Measurements from ENCODE around the gene CHM. TPM values are rescaled to one million over a fixed set of nuclear protein-coding genes. Genes with fewer than 3 reads are reported as not detected.

CHM gene
- total and polyA plus RNA-seq, 10 of the 15 experiments (the other 5 are each of a cell fraction or from before 2014, with no cell fraction given): 4.8 to 19.0 (median 8.0) TPM

GRCh38 chrX:86013792-86014191 is 33.6 kb downstream of the CHM start:
- no peak for TF ChIP-seq ZNF217 (IDR thresholded peaks at IDR 0.05)
- TF ChIP-seq RUNX3 (IDR thresholded peaks at IDR 0.05; ENCODE audit: low read length): no peak
- no peak for TF ChIP-seq PBX3 (IDR thresholded peaks at IDR 0.05; ENCODE audit: insufficient replicate concordance, low read depth, low read length)
- CTCF ChIA-PET: no interaction called here
- DNase-seq (ENCODE audit: low read depth, low spot score) (no peak), ATAC-seq (no peak), FAIRE-seq (no peak)
- no peaks in the 10 kb centered on the region for H3K36me3 ChIP-seq (ENCODE audit: control insufficient read depth in 2 of 2, insufficient read depth in 2 of 2, low read length in 1 of 2)
- H3K9me3 ChIP-seq (replicated peaks; ENCODE audit: control insufficient read depth, insufficient read depth, low read length): no peaks in the 10 kb centered on the region; the same call in 2 of the 3 replicates
- no peak overlapping the region for H3K9ac ChIP-seq (ENCODE audit: control insufficient read depth, insufficient read depth, low read length)
- RAD21 ChIA-PET (ENCODE audit: unreplicated experiment): no interaction called here
- 53% methylated on average over 3 of the region's 3 CpGs for WGBS (ENCODE audit: insufficient coverage, insufficient replicate concordance, low lambda C conversion rate, missing lambda C conversion rate)
- intact Hi-C loops (cut with micrococcal nuclease; ENCODE audit: unreplicated experiment) (no loop called here), in situ Hi-C loops (cut with MboI) (no loop called here)
- H3K4me2 ChIP-seq (ENCODE audit: control insufficient read depth, insufficient read depth): no peak overlapping the region
- H3K79me2 ChIP-seq (ENCODE audit: control insufficient read depth, insufficient read depth, low read length): no peaks in the 10 kb centered on the region
- H3K4me3 ChIP-seq: no peak overlapping the region
- H4K20me1 ChIP-seq (ENCODE audit: control insufficient read depth, insufficient read depth): no peaks in the 10 kb centered on the region
- no peaks in the 10 kb centered on the region for H3K4me1 ChIP-seq (ENCODE audit: control insufficient read depth, insufficient read depth, low read length)
- POLR2A ChIA-PET: no interaction called here
- H3K27ac ChIP-seq (ENCODE audit: control insufficient read depth, insufficient read depth): no peak overlapping the region
- no peak overlapping the region for H2AFZ ChIP-seq (ENCODE audit: control insufficient read depth, low read depth, low read length)
- BruUV-seq (replicated peaks): no TSS peak
- H3K27me3 ChIP-seq (replicated peaks in 1 of 2; ENCODE audit: control insufficient read depth in 2 of 2, insufficient read depth in 2 of 2, low read length in 1 of 2): no peaks in the 10 kb centered on the region
- SMC1A ChIA-PET (ENCODE audit: uncharacterized antibody, unreplicated experiment): no interaction called here

GRCh38 chrX:86012188-86012587 is 35.2 kb downstream of the CHM start:
- ATAC-seq (no peak), DNase-seq (ENCODE audit: low read depth, low spot score) (no peak), FAIRE-seq (no peak)
- POLR2A ChIA-PET: no interaction called here
- Histone ChIP-seq H3K4me1 (ENCODE audit: control insufficient read depth, insufficient read depth, low read length) (no peaks in the 10 kb centered on the region), H3K9ac (ENCODE audit: control insufficient read depth, insufficient read depth, low read length) (no peak overlapping the region), H3K36me3 (ENCODE audit: control insufficient read depth in 2 of 2, insufficient read depth in 2 of 2, low read length in 1 of 2) (no peaks in the 10 kb centered on the region), H3K4me2 (ENCODE audit: control insufficient read depth, insufficient read depth) (no peak overlapping the region), H3K27ac (ENCODE audit: control insufficient read depth, insufficient read depth) (no peak overlapping the region), H2AFZ (ENCODE audit: control insufficient read depth, low read depth, low read length) (no peak overlapping the region), H3K9me3 (replicated peaks; ENCODE audit: control insufficient read depth, insufficient read depth, low read length) (no peaks in the 10 kb centered on the region; the same call in 2 of the 3 replicates), H3K4me3 (no peak overlapping the region), H3K79me2 (ENCODE audit: control insufficient read depth, insufficient read depth, low read length) (no peaks in the 10 kb centered on the region), H3K27me3 (replicated peaks in 1 of 2; ENCODE audit: control insufficient read depth in 2 of 2, insufficient read depth in 2 of 2, low read length in 1 of 2) (no peaks in the 10 kb centered on the region), H4K20me1 (ENCODE audit: control insufficient read depth, insufficient read depth) (no peaks in the 10 kb centered on the region)
- CTCF ChIA-PET: no interaction called here
- intact Hi-C loops (cut with micrococcal nuclease; ENCODE audit: unreplicated experiment) (no loop called here), in situ Hi-C loops (cut with MboI) (no loop called here)
- 57% methylated on average over 1 of the region's 1 CpG for WGBS (ENCODE audit: insufficient coverage, insufficient replicate concordance, low lambda C conversion rate, missing lambda C conversion rate)
- no TSS peak for BruUV-seq (replicated peaks)
- RAD21 ChIA-PET (ENCODE audit: unreplicated experiment): no interaction called here
- SMC1A ChIA-PET (ENCODE audit: uncharacterized antibody, unreplicated experiment): no interaction called here
- TF ChIP-seq NFIC (IDR thresholded peaks at IDR 0.05; ENCODE audit: low read depth, low read length): no peak
- no peak for TF ChIP-seq RAD21 (IDR thresholded peaks at IDR 0.05; ENCODE audit: insufficient read depth, low read depth, low read length)
- no peak for TF ChIP-seq SKIL (IDR thresholded peaks at IDR 0.05; ENCODE audit: low read depth, poor library complexity, severe bottlenecking)
- TF ChIP-seq SMAD5 (IDR thresholded peaks at IDR 0.05; ENCODE audit: low read depth): no peak
- TF ChIP-seq ZNF622 (IDR thresholded peaks at IDR 0.05): no peak
- no peak for TF ChIP-seq ZNF384 (IDR thresholded peaks at IDR 0.05; ENCODE audit: borderline replicate concordance, low read depth, low read length)
- TF ChIP-seq FOXM1 (IDR thresholded peaks at IDR 0.05; ENCODE audit: low read depth, low read length): no peak
- TF ChIP-seq SMARCA5 (IDR thresholded peaks at IDR 0.05): no peak
- TF ChIP-seq MTA3 (IDR thresholded peaks at IDR 0.05; ENCODE audit: borderline replicate concordance, low read length): no peak
- no peak for TF ChIP-seq YBX1 (IDR thresholded peaks at IDR 0.05)
- no peak for TF ChIP-seq PKNOX1 (IDR thresholded peaks at IDR 0.05)
- TF ChIP-seq DPF2 (IDR thresholded peaks at IDR 0.05): no peak
